Stimulated activated CD8-positive, alpha-beta memory T cell treated with anti-CD3 and anti-CD28 coated beads, Interleukin-15, amount 100 ng/mL, for 24 hours (primary cell): ENCODE data around the gene RHPN2.
"Not testable (repeated sequence)": the region's sequence is repeated elsewhere in the genome, so short reads cannot be mapped to it uniquely, and the experiment has no call there.

Experiments used
- DNase-seq: peaks from one replicate; pipeline ENCODE4 v3.0.0-alpha.2; 2020; ENCODE audit warnings: low read depth

RHPN2 gene

GRCh38 chr19:33026602-33027001 is 38.1 kb downstream of the RHPN2 start:
- not testable (repeated sequence) for DNase-seq

- not testable (repeated sequence) for DNase-seq
Observed at GRCh38 chr19:33025468-33026238, 39.0 kb downstream of the RHPN2 start.

DNA sequence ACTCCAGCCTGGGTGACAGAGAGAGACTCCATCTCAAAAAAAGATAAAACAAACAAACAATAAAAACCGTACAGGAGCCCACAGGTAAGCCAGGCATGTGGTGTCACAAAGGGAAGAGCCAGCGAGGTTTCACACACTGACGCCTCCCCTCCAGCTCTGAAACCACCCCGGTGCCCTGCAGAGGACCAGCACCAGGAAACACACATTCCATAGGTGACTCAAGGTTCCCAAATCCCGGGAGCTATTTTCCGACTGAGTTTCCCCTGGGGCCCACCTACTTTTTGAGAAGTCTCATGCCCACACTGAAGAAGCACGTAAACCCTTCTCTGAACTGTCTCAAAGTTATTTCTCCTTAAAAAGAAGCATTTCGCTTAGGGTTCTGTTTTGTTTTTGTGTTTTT is 40.3 kb downstream of the RHPN2 start:
- DNase-seq, result no peak

DNA sequence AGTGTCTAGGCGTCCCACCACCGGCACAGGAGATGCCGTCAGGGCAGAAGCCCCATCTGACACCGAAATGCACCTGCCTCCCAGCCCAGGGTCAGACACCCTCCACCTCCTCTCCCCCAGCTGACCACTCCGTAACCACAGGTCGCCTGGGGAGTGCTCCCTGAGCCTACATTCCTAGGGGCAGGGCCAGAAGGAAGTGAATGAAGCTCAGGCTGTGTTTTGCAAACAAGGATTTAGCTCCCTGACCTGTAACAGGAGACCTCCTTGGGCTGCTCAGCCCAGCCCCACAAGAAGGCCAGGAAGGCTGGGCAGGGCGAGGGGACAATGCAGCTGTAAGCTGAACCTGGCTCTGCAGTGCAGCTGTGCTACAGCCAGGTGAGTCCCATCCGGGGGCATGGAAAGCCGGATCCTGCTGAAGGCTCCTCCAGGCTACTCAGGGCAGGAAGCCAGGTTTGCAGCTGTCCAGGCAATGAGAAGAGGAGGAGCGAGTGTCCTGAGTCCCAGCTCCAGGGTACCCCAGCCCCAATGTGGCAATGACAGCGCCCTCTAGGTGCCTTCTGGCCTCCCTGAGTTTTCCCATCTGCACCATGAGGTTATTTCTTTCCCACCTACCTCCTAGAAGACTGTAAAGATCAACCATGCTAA is 42.1 kb downstream of the RHPN2 start:
- DNase-seq, result no peak

DNA sequence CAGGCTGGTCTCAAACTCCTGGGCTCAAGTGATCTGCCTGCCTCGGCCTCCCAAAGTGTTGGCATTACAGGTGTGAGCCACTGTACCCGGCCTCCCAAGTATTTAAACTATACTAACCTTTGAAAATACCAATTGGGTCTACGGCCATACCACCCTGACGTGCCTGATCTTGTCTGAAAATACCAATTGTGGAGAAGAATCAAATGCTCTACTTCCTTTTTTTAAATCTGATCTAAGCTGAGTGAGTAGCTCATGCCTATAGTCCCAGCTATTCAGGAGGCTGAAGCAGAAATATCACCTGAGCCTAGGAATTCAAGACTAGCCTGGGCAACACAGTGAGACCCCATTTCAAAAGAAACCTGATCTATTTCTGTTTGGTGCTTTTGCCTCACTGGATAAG is 53.8 kb downstream of the RHPN2 start:
- DNase-seq, result not testable (repeated sequence)

GRCh38 chr19:33008738-33009137 is 56.0 kb downstream of the RHPN2 start:
- no peak for DNase-seq

DNA sequence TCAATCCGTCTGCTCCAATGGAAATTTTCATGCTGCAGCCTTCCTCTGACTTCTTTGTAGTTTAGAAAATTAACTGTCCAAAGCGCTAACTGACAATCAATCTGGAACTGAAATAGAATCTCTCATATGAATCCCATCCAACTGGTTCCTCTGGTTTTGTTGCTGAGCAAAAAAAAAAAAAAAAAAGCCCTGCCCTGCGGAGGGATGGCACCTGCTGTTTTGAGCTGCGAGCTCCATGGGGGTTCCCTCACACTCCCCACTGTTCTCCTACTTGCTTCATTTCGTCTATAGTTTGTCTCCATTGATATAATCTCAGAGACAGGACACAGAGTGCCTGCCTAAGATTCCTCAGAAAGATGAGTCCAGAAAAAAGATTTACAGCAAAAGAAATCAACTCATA is 59.2 kb downstream of the RHPN2 start:
- no peak for DNase-seq

GRCh38 chr19:33003424-33004024 is 61.2 kb downstream of the RHPN2 start:
- DNase-seq, result not testable (repeated sequence)

DNA sequence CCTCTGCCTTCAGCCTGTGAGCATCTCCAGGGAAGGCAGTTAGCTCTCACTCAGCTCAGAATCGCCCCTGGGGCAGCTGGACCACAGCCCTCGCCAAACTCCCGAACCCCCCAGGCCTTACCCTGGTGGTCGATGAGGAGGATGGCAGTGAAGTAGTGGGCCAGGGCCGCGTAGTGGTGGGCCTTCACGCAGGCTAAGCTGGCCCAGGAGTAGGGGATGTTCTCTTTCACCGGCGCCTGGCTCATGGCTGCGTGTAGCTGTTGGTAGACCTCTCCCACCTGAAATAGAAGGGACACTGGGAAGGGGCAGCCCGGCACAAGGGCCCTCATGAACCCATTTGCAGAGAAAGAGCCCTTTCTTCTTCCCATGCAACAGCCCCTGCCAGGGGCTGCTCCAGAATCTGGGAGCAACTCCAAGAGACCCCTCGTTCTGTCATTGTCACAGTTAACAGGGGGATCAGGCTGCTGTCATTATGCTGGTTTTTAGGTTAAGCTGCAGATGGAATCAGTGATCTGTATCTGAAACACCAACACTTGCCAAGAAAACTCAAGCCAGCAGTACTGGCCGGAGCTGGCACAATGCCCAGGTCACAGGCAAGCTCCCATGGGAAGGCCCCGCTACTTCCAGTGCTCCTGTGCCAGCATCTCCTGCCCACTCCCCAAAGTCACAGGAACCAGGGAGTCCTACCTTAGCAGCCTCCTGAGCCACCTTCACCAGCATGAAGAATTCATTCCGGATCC is 62.4 kb downstream of the RHPN2 start:
- not testable (repeated sequence) for DNase-seq

GRCh38 chr19:33000910-33001309 is 63.8 kb downstream of the RHPN2 start:
- DNase-seq, result no peak

DNA sequence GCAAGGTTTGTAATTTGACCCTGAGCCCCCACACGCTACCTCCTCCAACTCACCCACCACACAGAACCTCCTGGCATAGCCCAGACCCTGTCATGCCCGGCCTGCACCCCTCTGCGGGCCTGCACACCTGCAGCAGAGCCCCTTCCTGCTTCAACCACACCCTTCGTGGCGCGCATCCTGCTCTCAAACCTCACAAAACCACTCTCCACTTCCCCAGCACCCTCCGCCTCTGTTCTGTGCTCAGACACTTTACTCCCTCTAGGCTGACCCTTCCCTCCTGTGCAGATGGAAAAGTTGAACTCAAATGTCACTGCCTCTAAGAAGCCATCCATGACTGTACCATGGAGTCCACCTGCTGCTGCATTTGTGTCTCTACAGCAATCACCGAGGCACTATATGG is 64.2 kb downstream of the RHPN2 start:
- no peak for DNase-seq

DNA sequence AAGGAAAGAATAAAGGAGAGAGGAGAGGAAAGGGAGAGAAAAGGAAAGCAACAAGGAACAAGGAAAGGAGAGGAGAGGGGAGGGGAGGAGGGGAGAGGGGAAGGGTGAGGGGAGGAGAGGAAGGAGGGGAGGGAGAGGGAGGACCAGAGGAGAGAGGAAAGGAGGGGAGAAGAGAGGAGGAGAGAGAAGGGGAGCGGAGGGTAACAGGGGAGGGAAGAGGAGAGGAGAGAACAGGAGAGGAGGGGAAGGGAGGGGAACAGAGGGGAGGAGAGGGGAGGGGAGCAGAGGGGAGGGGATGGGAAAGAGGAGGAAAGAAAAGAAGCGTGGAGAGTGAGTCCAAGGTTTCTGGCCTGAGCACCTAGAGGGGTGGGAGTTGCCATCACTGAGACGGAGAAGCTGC is 66.0 kb downstream of the RHPN2 start:
- no peak for DNase-seq

DNA sequence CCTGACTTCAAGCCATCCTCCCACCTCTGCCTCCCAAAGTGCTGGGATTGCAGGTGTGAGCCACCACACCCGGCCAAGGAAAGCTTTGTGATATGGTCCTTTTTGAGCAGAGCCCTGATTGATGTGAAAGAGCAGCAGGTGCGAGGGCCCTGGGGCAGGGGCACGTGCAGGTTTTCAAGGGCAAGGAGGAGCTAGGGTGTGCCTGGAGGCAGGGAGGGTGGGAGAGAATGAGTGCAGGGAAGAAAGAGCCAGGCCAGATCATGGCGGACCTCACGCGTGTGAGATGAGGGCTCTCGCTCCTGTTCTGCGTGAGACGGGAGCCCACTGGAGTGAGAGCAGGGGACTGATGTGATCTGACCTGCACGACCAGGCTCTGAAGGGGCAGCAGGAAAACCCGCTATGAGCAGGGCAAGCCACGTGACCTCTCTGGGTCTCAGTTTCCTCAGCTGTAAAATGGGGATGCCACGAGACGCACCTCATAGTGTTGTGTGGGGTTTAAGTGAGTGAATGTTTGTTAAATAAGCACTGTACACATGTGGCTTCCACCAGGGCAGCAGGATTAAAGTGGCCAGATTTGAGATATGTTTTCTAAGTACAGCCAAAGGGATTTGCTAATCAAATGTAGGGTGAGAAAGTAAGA is 66.9 kb downstream of the RHPN2 start:
- no peak for DNase-seq

DNA sequence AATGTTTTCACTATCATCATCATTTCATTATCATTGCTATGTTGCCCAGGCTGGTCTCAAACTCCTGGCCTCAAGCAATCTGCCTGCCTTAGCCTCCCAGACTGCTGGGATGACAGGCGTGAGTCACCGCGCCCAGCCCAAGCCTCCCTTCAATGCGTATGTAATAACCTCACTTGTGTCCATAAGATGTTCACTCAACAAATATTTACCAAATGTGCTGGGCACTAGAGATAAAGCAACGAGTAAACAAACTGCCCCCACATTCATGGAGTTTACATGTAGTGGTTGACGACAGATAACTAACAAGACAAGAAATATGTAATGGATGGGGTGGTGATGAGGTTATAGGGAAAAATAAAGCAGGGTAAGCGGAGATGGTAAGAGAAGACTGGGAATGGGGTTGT is 67.6 kb downstream of the RHPN2 start:
- DNase-seq, result not testable (repeated sequence)

DNA sequence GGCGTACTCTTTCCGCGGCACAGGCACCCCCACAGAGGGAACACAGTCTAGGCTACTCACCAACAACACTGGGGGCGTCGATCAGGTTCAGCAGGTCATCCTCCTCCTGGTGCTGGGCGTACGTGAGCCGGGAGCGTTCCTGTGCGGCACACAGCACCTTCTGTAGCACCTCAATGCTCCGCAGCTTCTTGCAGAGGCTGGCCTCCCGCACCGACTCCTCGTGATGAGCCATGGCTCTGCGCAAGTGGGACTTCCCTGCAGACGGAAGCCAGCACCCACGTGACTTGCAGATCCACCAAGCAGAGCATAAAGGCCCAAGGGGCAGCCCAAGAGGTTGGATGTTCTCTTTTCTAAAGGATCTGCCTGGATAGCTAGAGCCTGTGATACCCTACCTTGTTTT is 68.7 kb downstream of the RHPN2 start:
- not testable (repeated sequence) for DNase-seq

GRCh38 chr19:32988724-32989123 is 76.0 kb downstream of the RHPN2 start:
- no peak for DNase-seq

- not testable (repeated sequence) for DNase-seq
Observed at GRCh38 chr19:32988254-32988653, 76.4 kb downstream of the RHPN2 start.

DNA sequence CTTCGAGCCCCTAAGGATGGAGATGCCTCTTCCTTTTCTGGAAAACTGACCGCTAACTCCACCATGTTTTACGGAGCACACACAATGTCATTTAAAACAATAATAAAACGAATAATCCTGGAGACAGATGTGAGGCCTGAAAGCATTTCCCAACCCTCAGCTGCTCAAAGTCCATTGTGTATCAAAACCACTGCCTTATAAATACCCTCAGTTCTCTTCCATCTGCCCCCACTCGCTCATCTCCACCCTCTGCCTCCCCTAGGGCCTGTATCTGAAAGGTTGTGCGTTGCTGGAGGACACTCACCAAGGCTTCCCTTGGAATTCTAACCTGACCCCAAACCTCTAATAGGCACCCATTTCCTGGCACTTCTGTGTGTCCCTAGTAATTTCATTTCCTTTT is 82.2 kb downstream of the RHPN2 start:
- not testable (repeated sequence) for DNase-seq

DNA sequence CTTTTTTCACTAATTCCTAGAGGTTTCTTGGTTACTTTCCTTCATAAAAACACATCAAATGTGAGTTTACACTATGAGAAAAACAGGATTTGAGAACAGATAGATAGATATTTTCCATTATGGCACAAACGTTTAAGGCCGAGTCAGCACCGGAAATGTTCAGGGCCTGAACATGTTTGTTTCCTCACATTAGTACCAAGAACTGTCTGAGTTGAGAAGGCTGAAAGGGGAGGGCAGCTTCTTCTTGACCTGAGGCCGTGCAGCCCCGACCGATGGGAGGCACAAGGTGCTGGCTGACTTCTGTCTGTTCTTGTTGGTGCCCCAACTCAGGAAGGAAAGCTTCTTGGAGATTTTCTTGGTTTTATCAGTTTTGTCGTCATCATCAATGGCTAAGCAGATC is 84.9 kb downstream of the RHPN2 start:
- not testable (repeated sequence) for DNase-seq

DNA sequence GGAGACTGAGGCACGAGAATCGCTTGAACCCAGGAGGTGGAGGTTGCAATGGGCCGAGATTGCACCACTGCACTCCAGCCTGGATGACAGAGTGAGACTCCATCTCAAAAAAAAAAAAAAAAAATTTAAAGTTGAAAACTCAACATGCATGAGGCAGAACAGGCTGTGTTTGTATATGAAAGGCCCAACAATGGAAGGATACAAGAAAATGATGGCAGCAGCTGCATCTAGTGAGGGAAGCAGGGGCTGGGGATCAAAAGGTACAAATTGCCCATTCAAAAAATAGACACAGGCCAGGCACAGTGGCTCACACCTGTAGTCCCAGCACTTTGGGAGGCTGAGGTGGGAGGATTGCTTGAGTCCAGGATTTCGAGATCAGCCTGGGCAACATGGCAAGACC is 86.9 kb downstream of the RHPN2 start:
- not testable (repeated sequence) for DNase-seq

- no peak for DNase-seq
Observed at GRCh38 chr19:32977280-32977679, 87.4 kb downstream of the RHPN2 start.

GRCh38 chr19:32976223-32976805 is 88.4 kb downstream of the RHPN2 start:
- DNase-seq, result peak; percentile 50
